HepG2 (cell line): ENCODE data around the gene LRRC51. TPM values are rescaled to one million over a fixed set of nuclear protein-coding genes. Genes with fewer than 3 reads are reported as not detected.

ENCODE experiments used
- KDM2A ChIP-seq: sonication (generic); formaldehyde crosslinking; IDR thresholded peaks from 2 replicates; pipeline ENCODE4 v1.4.0; 2020; ENCODE audit warnings: low read depth, missing genetic modification reagents, borderline replicate concordance
- SAP130 ChIP-seq: IDR thresholded peaks from 2 replicates; pipeline ENCODE4 v1.6.1; 2016; ENCODE audit warnings: low read depth
- SOX5 ChIP-seq: IDR thresholded peaks from 2 replicates; pipeline ENCODE4 v1.6.1; 2016; ENCODE audit warnings: borderline replicate concordance
- ZBTB21 ChIP-seq: sonication (generic); formaldehyde crosslinking; IDR thresholded peaks from 2 replicates; pipeline ENCODE4 v1.4.0; 2020; ENCODE audit warnings: missing genetic modification reagents
- ZNF335 ChIP-seq: sonication (generic); formaldehyde crosslinking; IDR thresholded peaks from 2 replicates; pipeline ENCODE4 v1.4.0; 2020; ENCODE audit warnings: missing genetic modification reagents
- ZNF546 ChIP-seq: sonication (generic); formaldehyde crosslinking; conservative IDR thresholded peaks from 2 replicates; pipeline ENCODE4 v1.8.1; 2023; ENCODE audit warnings: mild to moderate bottlenecking, missing genetic modification reagents
- ZNF766 ChIP-seq: sonication (generic); formaldehyde crosslinking; IDR thresholded peaks from 2 replicates; pipeline ENCODE4 v1.5.0; 2020; ENCODE audit warnings: missing genetic modification reagents, borderline replicate concordance
- polyA plus RNA-seq, 8 experiments: library from polyadenylated mRNA; depleted of rRNA in 3 of 8; stranded (reverse) in 7 of 8; unstranded in 1 of 8; fragments of >200 nt; fragmentation: Illumina TruSeq in 4 of 8; extraction: Trizol in 4 of 8; gene quantifications; 2 replicates each; pipeline versions ENCODE4 v1.2.1 to v1.2.3, GENCODE V29; 2011 to 2016; ENCODE audit warnings: low read depth in 4 of 8, missing spikeins in 1 of 8, mixed read lengths in 1 of 8; ENCODE audit not compliant: insufficient read depth in 1 of 8
- total RNA-seq, 5 experiments: library from RNA; depleted of rRNA; stranded (reverse); fragments of >200 nt; fragmentation: Illumina TruSeq; extraction: Trizol; gene quantifications; 2 replicates each; pipeline ENCODE4 v1.2.3, GENCODE V29; 2016; ENCODE audit warnings: low read depth in 1 of 5
- TF ChIP-seq, protein P1 (sequence below): sonication (generic); formaldehyde crosslinking; IDR thresholded peaks from 2 replicates; pipeline ENCODE4 v1.5.0; 2020; ENCODE audit warnings: mild to moderate bottlenecking, missing genetic modification reagents, borderline replicate concordance
- TF ChIP-seq, protein P2 (sequence below): fragments of 450-650 bp; IDR thresholded peaks from 2 replicates; pipeline ENCODE4 v1.6.1; 2017
- TF ChIP-seq, protein P3 (sequence below): IDR thresholded peaks from 2 replicates; pipeline ENCODE4 v1.6.1; 2012; ENCODE audit warnings: inconsistent platforms
- TF ChIP-seq, protein P4 (sequence below): sonication (generic); formaldehyde crosslinking; IDR thresholded peaks from 2 replicates; pipeline ENCODE4 v1.4.0; 2020; ENCODE audit warnings: missing genetic modification reagents
- TF ChIP-seq, protein P5 (sequence below): sonication (generic); formaldehyde crosslinking; IDR thresholded peaks from 2 replicates; pipeline ENCODE4 v1.5.0; 2020; ENCODE audit warnings: mild to moderate bottlenecking, missing genetic modification reagents, borderline replicate concordance

The LRRC51 gene
- total and polyA plus RNA-seq, 2 of the 13 experiments (the other 11 are each of a cell fraction or from before 2014, with no cell fraction given): 5.3 to 6.0 TPM

DNA sequence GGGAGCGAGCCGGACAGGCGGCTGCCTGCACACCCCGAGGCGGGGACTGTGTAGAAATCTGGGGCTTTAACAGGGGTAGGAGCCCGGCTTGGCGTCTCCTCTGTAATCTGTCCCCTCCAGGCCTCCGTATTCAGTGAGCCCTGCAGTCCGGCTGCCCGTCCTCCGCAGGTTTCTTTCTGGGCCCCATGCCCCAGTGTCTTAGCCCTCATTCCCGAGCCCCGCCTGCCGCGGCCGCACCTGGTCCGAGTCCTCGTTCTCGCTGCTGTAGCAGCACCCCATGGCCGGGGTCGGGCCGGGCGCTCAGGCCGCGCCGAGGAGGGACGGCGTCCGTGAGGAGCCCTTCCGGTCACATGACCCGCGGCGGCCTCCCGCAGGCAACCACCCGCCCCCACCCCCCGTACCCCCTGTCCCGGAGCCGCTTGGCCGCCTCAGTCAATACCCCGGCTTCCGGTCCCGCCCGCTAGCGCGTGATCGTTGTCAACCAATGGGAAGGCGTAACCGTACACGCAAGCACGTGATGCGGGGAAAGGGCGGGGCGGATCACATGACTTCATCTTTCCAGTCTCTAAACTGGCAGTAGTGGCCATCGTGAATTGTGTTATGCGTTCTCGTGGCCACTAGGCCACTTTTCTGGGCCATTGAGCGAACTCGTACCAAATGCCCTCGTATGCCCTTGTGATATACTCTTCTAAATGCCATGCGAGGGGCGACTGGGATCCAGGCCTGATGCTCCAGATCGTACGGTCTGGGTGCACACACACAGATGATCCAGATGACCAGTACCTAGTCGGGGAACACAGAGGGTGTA lies 22.5 kb downstream of the LRRC51 start, which contains the start of gene LAMTOR1 (continued):
- TF ChIP-seq SOX5 (CRISPR knock-in tag) (peak; percentile 46; the same call in 1 of the 2 replicates), ZNF335 (CRISPR knock-in tag) (no peak), KDM2A (CRISPR knock-in tag) (peak; percentile 88), ZNF546 (CRISPR knock-in tag) (no peak; the same call in 1 of the 2 replicates), ZNF766 (CRISPR knock-in tag) (peak; percentile 18; the same call in 1 of the 2 replicates), SAP130 (CRISPR knock-in tag) (peak; percentile 79), ZBTB21 (CRISPR knock-in tag) (no peak)
- TF ChIP-seq, protein P1, sequence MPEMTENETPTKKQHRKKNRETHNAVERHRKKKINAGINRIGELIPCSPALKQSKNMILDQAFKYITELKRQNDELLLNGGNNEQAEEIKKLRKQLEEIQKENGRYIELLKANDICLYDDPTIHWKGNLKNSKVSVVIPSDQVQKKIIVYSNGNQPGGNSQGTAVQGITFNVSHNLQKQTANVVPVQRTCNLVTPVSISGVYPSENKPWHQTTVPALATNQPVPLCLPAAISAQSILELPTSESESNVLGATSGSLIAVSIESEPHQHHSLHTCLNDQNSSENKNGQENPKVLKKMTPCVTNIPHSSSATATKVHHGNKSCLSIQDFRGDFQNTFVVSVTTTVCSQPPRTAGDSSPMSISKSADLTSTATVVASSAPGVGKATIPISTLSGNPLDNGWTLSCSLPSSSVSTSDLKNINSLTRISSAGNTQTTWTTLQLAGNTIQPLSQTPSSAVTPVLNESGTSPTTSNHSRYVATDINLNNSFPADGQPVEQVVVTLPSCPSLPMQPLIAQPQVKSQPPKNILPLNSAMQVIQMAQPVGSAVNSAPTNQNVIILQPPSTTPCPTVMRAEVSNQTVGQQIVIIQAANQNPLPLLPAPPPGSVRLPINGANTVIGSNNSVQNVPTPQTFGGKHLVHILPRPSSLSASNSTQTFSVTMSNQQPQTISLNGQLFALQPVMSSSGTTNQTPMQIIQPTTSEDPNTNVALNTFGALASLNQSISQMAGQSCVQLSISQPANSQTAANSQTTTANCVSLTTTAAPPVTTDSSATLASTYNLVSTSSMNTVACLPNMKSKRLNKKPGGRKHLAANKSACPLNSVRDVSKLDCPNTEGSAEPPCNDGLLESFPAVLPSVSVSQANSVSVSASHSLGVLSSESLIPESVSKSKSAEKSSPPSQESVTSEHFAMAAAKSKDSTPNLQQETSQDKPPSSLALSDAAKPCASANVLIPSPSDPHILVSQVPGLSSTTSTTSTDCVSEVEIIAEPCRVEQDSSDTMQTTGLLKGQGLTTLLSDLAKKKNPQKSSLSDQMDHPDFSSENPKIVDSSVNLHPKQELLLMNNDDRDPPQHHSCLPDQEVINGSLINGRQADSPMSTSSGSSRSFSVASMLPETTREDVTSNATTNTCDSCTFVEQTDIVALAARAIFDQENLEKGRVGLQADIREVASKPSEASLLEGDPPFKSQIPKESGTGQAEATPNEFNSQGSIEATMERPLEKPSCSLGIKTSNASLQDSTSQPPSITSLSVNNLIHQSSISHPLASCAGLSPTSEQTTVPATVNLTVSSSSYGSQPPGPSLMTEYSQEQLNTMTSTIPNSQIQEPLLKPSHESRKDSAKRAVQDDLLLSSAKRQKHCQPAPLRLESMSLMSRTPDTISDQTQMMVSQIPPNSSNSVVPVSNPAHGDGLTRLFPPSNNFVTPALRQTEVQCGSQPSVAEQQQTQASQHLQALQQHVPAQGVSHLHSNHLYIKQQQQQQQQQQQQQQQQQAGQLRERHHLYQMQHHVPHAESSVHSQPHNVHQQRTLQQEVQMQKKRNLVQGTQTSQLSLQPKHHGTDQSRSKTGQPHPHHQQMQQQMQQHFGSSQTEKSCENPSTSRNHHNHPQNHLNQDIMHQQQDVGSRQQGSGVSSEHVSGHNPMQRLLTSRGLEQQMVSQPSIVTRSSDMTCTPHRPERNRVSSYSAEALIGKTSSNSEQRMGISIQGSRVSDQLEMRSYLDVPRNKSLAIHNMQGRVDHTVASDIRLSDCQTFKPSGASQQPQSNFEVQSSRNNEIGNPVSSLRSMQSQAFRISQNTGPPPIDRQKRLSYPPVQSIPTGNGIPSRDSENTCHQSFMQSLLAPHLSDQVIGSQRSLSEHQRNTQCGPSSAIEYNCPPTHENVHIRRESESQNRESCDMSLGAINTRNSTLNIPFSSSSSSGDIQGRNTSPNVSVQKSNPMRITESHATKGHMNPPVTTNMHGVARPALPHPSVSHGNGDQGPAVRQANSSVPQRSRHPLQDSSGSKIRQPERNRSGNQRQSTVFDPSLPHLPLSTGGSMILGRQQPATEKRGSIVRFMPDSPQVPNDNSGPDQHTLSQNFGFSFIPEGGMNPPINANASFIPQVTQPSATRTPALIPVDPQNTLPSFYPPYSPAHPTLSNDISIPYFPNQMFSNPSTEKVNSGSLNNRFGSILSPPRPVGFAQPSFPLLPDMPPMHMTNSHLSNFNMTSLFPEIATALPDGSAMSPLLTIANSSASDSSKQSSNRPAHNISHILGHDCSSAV (CRISPR knock-in tag): 0 out of 2 replicates have a peak, but pooled peaks have one; percentile 28
- TF ChIP-seq, protein P2, sequence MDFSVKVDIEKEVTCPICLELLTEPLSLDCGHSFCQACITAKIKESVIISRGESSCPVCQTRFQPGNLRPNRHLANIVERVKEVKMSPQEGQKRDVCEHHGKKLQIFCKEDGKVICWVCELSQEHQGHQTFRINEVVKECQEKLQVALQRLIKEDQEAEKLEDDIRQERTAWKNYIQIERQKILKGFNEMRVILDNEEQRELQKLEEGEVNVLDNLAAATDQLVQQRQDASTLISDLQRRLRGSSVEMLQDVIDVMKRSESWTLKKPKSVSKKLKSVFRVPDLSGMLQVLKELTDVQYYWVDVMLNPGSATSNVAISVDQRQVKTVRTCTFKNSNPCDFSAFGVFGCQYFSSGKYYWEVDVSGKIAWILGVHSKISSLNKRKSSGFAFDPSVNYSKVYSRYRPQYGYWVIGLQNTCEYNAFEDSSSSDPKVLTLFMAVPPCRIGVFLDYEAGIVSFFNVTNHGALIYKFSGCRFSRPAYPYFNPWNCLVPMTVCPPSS: no peak
- TF ChIP-seq, protein P3, sequence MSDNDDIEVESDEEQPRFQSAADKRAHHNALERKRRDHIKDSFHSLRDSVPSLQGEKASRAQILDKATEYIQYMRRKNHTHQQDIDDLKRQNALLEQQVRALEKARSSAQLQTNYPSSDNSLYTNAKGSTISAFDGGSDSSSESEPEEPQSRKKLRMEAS: peak; percentile 85
- TF ChIP-seq, protein P4, sequence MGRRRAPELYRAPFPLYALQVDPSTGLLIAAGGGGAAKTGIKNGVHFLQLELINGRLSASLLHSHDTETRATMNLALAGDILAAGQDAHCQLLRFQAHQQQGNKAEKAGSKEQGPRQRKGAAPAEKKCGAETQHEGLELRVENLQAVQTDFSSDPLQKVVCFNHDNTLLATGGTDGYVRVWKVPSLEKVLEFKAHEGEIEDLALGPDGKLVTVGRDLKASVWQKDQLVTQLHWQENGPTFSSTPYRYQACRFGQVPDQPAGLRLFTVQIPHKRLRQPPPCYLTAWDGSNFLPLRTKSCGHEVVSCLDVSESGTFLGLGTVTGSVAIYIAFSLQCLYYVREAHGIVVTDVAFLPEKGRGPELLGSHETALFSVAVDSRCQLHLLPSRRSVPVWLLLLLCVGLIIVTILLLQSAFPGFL (CRISPR knock-in tag): no peak
- TF ChIP-seq, protein P5, sequence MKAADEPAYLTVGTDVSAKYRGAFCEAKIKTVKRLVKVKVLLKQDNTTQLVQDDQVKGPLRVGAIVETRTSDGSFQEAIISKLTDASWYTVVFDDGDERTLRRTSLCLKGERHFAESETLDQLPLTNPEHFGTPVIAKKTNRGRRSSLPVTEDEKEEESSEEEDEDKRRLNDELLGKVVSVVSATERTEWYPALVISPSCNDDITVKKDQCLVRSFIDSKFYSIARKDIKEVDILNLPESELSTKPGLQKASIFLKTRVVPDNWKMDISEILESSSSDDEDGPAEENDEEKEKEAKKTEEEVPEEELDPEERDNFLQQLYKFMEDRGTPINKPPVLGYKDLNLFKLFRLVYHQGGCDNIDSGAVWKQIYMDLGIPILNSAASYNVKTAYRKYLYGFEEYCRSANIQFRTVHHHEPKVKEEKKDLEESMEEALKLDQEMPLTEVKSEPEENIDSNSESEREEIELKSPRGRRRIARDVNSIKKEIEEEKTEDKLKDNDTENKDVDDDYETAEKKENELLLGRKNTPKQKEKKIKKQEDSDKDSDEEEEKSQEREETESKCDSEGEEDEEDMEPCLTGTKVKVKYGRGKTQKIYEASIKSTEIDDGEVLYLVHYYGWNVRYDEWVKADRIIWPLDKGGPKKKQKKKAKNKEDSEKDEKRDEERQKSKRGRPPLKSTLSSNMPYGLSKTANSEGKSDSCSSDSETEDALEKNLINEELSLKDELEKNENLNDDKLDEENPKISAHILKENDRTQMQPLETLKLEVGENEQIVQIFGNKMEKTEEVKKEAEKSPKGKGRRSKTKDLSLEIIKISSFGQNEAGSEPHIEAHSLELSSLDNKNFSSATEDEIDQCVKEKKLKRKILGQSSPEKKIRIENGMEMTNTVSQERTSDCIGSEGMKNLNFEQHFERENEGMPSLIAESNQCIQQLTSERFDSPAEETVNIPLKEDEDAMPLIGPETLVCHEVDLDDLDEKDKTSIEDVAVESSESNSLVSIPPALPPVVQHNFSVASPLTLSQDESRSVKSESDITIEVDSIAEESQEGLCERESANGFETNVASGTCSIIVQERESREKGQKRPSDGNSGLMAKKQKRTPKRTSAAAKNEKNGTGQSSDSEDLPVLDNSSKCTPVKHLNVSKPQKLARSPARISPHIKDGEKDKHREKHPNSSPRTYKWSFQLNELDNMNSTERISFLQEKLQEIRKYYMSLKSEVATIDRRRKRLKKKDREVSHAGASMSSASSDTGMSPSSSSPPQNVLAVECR (CRISPR knock-in tag): peak; percentile 89
